ENCODE measurements around the gene PRRC1.

The PRRC1 gene

GRCh38 chr5:127582773-127583370, 65.4 kb downstream of the PRRC1 start:
- DNase-seq = no peak

- no peak for DNase-seq
These were observed 66.4 kb downstream of the PRRC1 start for GRCh38 chr5:127583866-127584265.

- DNase-seq = no peak
These were observed 68.2 kb downstream of the PRRC1 start for GRCh38 chr5:127585661-127586060.

- no peak for DNase-seq
These were observed 68.8 kb downstream of the PRRC1 start for GRCh38 chr5:127586066-127586770.

- no peak for DNase-seq
These were observed 69.4 kb downstream of the PRRC1 start for GRCh38 chr5:127586811-127587210.

GRCh38 chr5:127587246-127587917, 69.9 kb downstream of the PRRC1 start:
- DNase-seq = no peak

GRCh38 chr5:127588368-127588767, 70.9 kb downstream of the PRRC1 start:
- DNase-seq = no peak

- DNase-seq = no peak
These were observed 72.0 kb downstream of the PRRC1 start for GRCh38 chr5:127589309-127590030.

GRCh38 chr5:127590156-127590722, 72.8 kb downstream of the PRRC1 start:
- DNase-seq = no peak

- no peak for DNase-seq
These were observed 78.3 kb downstream of the PRRC1 start for GRCh38 chr5:127595484-127596368.

GRCh38 chr5:127596501-127596900, 79.1 kb downstream of the PRRC1 start:
- no peak for DNase-seq

- no peak for DNase-seq
These were observed 81.9 kb downstream of the PRRC1 start for GRCh38 chr5:127599320-127599719.

- no peak for DNase-seq
These were observed 82.4 kb downstream of the PRRC1 start for GRCh38 chr5:127599847-127600246.

GRCh38 chr5:127601111-127601510, 83.7 kb downstream of the PRRC1 start:
- DNase-seq = no peak

- DNase-seq = no peak
These were observed 84.2 kb downstream of the PRRC1 start for GRCh38 chr5:127601601-127602000.

GRCh38 chr5:127602481-127602880, 85.0 kb downstream of the PRRC1 start:
- no peak for DNase-seq

GRCh38 chr5:127602896-127603844, 85.7 kb downstream of the PRRC1 start:
- no peak for DNase-seq
